IMR-90 (cell line): ENCODE results near the gene ACACB.

Experiments used
- BHLHE40 ChIP-seq: fragments of 150-350 bp; IDR thresholded peaks from 2 replicates; pipeline ENCODE4 v1.6.1; 2016; ENCODE audit warnings: mild to moderate bottlenecking, low read depth, low read length
- CEBPB ChIP-seq: IDR thresholded peaks from 2 replicates; pipeline ENCODE4 v1.6.1; 2012; ENCODE audit warnings: low read depth, low read length, improper control_type of control experiment
- MAFK ChIP-seq: IDR thresholded peaks from 2 replicates; pipeline ENCODE4 v1.6.1; 2012; ENCODE audit warnings: low read depth, low read length, improper control_type of control experiment
- POLR2A ChIP-seq: IDR thresholded peaks from 2 replicates; pipeline ENCODE4 v1.6.1; 2012; ENCODE audit warnings: mild to moderate bottlenecking, low read depth, low read length
- TF ChIP-seq, protein P1 (sequence below): conservative IDR thresholded peaks from 2 replicates; pipeline ENCODE4 v1.5.1; 2012; ENCODE audit warnings: mild to moderate bottlenecking, low read depth, low read length, improper control_type of control experiment
- TF ChIP-seq, protein P2 (sequence below): fragments of 150-350 bp; IDR thresholded peaks from 2 replicates; pipeline ENCODE4 v1.6.1; 2017; ENCODE audit warnings: mild to moderate bottlenecking, antibody characterized with exemption, low read length, low read depth

DNA sequence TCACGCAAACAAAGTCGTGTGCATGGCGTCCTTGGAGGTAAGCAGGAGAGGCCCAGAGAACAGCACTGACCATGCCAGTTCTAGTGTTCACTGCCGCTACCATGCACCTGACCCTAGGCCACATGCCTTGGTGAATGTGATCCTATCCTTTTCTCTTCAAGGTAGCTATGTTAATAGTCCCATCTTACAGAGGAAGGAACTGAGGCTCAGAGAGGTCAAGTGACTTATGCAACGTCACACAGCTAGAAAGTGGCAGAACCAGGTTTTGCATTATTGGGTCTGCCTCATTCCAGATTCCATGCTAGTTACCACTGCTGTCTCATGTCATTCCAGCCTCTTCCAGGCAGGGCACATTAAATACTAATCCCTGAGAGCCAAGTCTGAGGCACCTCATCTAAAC is 107.5 kb downstream of the ACACB start:
- TF ChIP-seq, protein P1, sequence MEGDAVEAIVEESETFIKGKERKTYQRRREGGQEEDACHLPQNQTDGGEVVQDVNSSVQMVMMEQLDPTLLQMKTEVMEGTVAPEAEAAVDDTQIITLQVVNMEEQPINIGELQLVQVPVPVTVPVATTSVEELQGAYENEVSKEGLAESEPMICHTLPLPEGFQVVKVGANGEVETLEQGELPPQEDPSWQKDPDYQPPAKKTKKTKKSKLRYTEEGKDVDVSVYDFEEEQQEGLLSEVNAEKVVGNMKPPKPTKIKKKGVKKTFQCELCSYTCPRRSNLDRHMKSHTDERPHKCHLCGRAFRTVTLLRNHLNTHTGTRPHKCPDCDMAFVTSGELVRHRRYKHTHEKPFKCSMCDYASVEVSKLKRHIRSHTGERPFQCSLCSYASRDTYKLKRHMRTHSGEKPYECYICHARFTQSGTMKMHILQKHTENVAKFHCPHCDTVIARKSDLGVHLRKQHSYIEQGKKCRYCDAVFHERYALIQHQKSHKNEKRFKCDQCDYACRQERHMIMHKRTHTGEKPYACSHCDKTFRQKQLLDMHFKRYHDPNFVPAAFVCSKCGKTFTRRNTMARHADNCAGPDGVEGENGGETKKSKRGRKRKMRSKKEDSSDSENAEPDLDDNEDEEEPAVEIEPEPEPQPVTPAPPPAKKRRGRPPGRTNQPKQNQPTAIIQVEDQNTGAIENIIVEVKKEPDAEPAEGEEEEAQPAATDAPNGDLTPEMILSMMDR = no peak
- TF ChIP-seq MAFK (no peak), POLR2A (no peak), CEBPB (no peak), BHLHE40 (no peak)
- TF ChIP-seq, protein P2, sequence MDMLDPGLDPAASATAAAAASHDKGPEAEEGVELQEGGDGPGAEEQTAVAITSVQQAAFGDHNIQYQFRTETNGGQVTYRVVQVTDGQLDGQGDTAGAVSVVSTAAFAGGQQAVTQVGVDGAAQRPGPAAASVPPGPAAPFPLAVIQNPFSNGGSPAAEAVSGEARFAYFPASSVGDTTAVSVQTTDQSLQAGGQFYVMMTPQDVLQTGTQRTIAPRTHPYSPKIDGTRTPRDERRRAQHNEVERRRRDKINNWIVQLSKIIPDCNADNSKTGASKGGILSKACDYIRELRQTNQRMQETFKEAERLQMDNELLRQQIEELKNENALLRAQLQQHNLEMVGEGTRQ = no peak
